GM04504 (cell line): ENCODE data around the gene GPRIN3.
"Not testable (repeated sequence)": the region's sequence is repeated elsewhere in the genome, so short reads cannot be mapped to it uniquely, and the experiment has no call there.

Source experiments
- DNase-seq: peaks from one replicate; pipeline ENCODE4 v3.0.0-alpha.2; 2012; ENCODE audit warnings: low read depth

Gene GPRIN3

GRCh38 chr4:89214308-89214707 lies 93.3 kb downstream of the GPRIN3 start:
- no peak for DNase-seq

- no peak for DNase-seq
These were observed 94.3 kb downstream of the GPRIN3 start for GRCh38 chr4:89213382-89213701.

- no peak for DNase-seq
These were observed 94.8 kb downstream of the GPRIN3 start for GRCh38 chr4:89212666-89213381.

GRCh38 chr4:89204624-89205023 lies 103.0 kb downstream of the GPRIN3 start:
- DNase-seq = no peak

GRCh38 chr4:89203902-89204301 lies 103.7 kb downstream of the GPRIN3 start:
- no peak for DNase-seq

- DNase-seq = not testable (repeated sequence)
These were observed 108.2 kb downstream of the GPRIN3 start for GRCh38 chr4:89199394-89199793.

GRCh38 chr4:89197920-89198319 lies 109.7 kb downstream of the GPRIN3 start:
- DNase-seq = no peak

GRCh38 chr4:89196745-89197144 lies 110.9 kb downstream of the GPRIN3 start:
- DNase-seq = no peak

- no peak for DNase-seq
These were observed 111.4 kb downstream of the GPRIN3 start for GRCh38 chr4:89196056-89196674.

GRCh38 chr4:89193843-89194242 lies 113.8 kb downstream of the GPRIN3 start:
- no peak for DNase-seq
